Smooth muscle cell of trachea (primary cell): Measurements from ENCODE around the gene TRIML2. TPM values are rescaled to one million over a fixed set of nuclear protein-coding genes. Genes with fewer than 3 reads are reported as not detected.

Source experiments
- total RNA-seq: library from RNA; depleted of rRNA; stranded (reverse); fragments of >200 nt; gene quantifications from 2 replicates; pipeline ENCODE4 v1.2.1, GENCODE V29; 2014

Gene TRIML2
- total RNA-seq, result 0.33 TPM in 1 of 2 replicates, not detected in the other

GRCh38 chr4:188109157-188109755 is at the start of gene TRIML2:
TRIML2 (minus strand) TSS chr4:188109603; CDS start chr4:188105368, 4,235 bp downstream.

GRCh38 chr4:188139141-188139540 is 29.7 kb upstream of the TRIML2 start, which contains the start of gene TRIML1:
TRIML1 (plus strand) TSS chr4:188139441; CDS start chr4:188139559, 118 bp downstream.

Other genes starting within 250 kb of the TRIML2 start
- gene ZFP42, start 113.8 kb downstream of the TRIML2 start, total RNA-seq, result 0.15 and 0.33 TPM in 2 replicates
- not detected in 2 replicates for gene TRIML1, start 29.8 kb upstream of the TRIML2 start, total RNA-seq